Urothelium cell line (cell line): ENCODE measurements around the gene KCNC2.

Source experiments
- DNase-seq: peaks from one replicate; pipeline ENCODE4 v3.0.0; 2011; ENCODE audit warnings: low spot score, mixed read lengths
- FAIRE-seq: peaks from 2 replicates; lab custom pipeline; 2011; peaks lifted over from hg19 to GRCh38; lab: Jason Lieb, UNC

Gene KCNC2

DNA sequence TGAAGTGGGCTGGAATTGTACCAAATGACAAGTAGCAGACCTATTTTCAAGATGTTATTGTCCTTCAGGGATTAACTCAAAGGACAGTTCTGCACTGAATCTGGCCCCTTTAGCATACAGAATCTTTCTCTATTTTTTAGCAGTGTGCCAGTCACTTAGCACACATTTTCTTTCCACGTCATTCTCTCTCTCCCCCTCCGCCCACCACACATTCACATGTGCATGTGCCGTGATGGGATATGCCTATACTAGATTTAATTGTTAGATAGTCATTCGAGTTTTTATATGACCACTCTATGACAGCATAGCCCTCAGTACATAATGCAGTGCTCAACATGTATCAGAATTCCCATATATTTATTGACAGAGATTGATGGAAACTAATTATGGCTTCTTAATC is 129.1 kb downstream of the KCNC2 start:
- DNase-seq (no peak), FAIRE-seq (no peak)

DNA sequence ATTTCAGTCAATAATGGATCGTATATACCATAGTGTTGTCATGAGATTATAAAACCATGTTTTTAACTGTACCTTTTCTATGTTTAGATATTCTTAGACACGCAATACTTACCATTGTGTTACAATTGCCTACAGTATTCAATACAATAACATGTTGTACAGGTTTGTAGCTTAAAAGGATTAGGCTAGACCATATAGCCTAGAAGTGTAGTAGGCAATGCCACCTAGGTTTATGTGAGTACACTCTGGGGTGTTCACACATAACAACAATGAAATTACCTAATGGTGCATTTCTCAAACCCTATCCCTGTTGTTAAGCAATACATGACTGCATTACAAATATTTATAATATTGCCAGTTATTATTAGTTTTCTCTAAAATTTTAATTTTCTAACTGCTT is 144.2 kb downstream of the KCNC2 start:
- FAIRE-seq (no peak), DNase-seq (no peak)

DNA sequence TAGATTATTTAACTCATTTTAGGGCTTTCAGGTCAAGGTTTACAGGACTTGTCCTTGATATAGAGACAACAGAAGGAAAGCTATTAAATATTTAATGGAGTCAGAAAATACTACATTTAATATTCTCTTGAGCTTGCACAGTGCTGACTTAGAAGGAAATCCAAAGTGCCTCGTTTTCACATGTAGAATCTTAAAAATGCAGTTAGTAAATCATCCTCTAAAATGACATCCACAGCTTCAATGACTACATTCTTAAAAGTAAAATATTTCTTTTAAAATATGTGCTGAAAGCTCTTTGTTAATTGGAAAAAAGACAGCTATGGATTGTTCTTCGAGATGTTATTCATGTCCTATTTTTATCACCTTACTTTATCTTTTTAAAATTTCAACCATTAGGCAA is 146.9 kb downstream of the KCNC2 start:
- no peak for FAIRE-seq
- DNase-seq, result no peak

- DNase-seq, result no peak
- no peak for FAIRE-seq
Measured at GRCh38 chr12:75058228-75058627, 151.4 kb downstream of the KCNC2 start.

DNA sequence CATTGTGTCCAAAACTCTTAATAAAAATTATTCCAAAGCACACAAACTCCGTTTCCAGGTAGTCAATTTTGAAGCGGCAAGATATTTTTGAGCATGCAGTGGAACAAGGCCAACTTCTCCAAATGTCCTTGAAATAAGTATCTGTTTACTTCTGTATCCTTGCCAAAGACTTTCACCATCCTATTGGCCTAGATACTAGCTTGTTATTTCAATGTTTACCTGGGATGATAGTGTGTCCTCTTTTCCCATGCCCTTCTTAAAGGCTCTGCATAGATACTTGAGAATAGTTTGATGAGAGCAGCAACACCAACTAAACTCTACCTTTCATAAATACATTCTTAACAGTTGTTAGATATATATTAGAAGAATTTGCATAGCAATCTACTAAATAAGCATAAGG is 160.9 kb downstream of the KCNC2 start:
- DNase-seq, result no peak
- FAIRE-seq, result no peak

DNA sequence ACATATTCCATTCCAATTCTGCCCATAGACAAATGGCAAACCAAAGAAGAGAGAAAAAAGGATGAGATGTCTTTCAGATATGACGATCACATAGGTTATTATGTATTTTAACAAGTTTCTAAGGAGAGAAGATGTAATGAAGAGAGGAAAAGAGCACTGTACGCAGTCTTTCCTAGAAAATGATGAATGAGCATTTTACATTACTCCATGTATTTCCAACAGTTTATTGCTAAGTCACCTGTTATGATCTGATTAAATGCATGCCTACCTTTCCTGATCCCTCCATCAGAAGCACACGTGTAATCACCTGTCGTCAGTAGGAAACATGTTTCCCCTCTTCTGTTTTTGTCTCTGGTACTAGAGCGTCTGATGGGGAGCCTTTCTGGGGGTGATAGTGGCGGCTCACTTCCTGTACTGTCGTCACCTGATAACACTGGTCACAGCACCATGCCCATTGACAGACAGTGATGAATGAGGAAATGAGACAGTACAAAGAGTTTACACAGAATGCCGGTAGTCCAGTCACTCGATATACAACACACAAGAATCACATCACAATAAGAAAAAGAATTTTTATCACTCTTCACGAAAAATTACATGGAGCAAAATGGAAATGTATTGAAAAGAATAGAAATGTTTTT is 161.6 kb downstream of the KCNC2 start:
- FAIRE-seq (no peak), DNase-seq (no peak)

GRCh38 chr12:75042125-75042524 is 167.5 kb downstream of the KCNC2 start:
- DNase-seq, result no peak

DNA sequence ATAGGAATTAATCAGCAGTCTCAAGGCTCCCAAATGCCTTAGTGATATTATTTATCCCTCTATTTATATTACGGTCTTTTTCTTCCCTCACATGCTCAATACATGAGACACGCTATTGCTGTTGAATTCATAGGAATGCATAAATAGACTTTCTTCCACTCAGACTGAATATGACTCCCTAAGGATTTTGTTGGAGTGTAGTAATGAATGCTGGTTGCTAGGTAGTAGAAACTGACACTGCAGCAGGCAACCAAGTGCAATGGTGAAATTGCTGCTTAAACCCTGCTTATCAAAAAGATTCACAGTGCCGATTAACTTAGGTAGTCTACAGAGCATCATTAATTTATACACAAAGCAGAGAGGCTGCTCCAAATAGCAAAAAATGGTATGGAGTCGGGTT is 168.2 kb downstream of the KCNC2 start:
- DNase-seq (no peak), FAIRE-seq (no peak)

More at GRCh38 chr12:75042125-75042524, 167.5 kb downstream of the KCNC2 start:
- no peak for FAIRE-seq

- FAIRE-seq, result no peak
- no peak for DNase-seq
Measured at GRCh38 chr12:75020068-75020557, 189.5 kb downstream of the KCNC2 start.

GRCh38 chr12:75011120-75011519 is 198.5 kb downstream of the KCNC2 start:
- FAIRE-seq, result no peak
- DNase-seq, result peak; percentile 5

GRCh38 chr12:75007133-75007532 is 202.5 kb downstream of the KCNC2 start:
- FAIRE-seq, result no peak

DNA sequence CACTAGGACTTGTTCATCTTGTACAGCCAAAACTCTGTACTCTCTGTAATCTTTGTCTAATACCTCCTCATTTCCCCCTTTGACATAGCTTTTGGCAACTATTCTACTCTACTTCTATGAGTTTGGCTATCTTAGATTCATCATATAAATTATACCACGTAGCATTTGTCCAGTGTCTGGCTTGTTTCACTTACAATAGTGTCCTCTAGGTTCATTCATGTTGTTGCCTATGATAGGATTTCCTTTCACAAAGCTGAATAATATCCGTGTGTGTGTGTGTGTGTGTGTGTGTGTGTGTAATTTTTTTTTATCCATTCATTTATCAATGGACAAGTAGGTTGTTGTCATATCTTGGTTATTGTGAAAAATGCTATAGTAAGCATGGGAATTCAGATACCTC is 209.5 kb downstream of the KCNC2 start:
- DNase-seq, result no peak
- FAIRE-seq, result no peak

More at GRCh38 chr12:75007133-75007532, 202.5 kb downstream of the KCNC2 start:
- no peak for DNase-seq

DNA sequence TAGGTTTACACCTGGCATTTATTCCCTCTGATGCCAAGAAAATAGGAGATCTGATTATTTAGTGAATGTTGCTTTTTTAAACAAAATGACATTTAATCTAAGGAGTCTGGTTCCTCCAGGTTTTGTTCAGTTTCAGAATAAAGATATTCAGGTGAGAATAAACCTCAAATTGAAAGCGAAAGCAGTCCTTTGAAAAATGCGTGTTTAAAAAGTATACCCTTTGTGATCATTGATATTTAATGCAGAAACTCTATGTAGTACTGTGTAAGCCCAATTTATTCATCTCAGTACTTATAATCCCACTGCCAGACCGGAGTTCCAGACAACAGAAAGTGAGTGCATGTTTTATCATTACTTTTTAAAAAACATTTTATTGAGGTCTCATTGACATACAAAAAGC is 210.2 kb downstream of the KCNC2 start:
- FAIRE-seq, result no peak

More for the DNA sequence above, 210.2 kb downstream of the KCNC2 start:
- DNase-seq, result no peak
